ENCODE results near the gene IFI27L2.

Gene IFI27L2

DNA sequence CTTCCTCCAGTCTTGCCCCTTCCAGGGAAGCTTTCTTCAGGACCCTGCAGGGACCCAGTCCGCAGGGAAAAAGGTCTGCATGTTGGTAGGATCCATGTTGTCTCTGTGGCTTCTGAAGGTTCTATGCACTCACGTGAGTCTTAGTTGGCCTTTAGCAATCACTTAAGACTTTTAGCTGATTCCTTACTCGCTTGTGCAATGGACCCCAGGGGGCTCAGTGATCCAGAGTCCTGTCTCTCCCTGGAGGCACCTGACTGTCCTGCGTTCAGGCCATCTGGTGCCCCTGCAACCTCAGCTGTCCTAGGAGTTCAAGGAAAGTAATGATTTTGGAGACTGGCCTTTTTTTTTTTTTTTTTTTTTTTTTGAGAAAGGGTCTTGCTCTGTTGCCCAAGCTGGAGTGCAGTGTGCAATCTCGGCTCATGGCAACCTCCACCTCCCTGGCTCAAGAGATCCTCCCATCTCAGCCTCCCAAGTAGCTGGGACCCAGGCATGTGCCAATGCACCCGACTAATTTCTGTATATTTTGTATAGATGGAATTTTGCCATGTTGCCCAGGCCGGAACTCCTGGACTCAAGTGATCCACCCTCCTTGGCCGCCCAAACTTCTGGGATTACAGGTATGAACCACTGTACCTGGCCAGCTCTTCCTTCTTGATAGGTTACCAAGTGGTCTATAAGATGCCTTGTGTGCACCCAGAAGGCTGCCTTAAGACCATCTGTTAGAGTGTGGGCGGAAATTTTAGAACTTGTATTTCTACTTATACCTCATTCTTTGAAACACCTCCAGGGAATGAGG, 4.6 kb downstream of the IFI27L2 start:
- in situ Hi-C loops (cut with MboI; ENCODE audit: low sequenced_read_pairs): no loop called here

DNA sequence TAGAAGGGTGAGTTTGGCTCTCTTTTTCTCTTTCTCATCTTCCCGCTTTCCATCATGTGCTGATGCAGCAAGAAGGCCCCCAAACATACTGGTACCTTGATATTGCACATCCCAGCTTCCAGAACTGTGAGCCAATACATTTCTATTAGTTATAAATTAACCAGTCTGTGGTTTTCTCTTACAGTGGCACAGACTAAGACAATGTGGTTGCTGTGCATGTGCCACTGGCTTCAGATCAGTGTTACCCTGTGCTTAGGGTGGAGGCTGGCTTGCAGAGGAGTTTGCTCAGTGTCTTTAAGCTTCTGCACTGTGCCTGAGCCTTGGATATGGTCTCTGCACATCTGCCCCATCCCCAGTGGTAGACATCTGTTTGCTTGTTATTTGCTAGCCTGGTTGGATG, 5.5 kb downstream of the IFI27L2 start:
- in situ Hi-C loops (cut with MboI; ENCODE audit: low sequenced_read_pairs): no loop called here

DNA sequence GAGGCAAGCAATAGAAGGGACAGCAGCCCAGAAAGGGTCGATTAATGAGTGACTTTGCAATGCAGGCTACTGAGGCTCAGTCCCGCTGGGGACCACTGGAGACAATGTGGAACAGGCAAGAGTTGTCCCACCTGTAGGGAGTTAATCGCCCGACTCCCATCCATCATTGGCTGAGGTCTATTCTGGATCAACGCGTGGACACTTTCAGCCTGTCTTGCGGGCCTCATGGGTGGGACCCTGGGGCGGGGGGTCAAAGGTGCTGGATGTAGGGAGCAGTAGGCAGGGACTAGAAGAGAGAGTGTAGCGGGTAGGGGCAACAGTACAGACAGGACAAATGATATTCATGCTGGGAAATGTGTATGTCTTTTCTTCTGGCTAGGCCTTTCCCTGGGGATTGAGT, 6.1 kb downstream of the IFI27L2 start:
- in situ Hi-C loops (cut with MboI; ENCODE audit: low sequenced_read_pairs): no loop called here

DNA sequence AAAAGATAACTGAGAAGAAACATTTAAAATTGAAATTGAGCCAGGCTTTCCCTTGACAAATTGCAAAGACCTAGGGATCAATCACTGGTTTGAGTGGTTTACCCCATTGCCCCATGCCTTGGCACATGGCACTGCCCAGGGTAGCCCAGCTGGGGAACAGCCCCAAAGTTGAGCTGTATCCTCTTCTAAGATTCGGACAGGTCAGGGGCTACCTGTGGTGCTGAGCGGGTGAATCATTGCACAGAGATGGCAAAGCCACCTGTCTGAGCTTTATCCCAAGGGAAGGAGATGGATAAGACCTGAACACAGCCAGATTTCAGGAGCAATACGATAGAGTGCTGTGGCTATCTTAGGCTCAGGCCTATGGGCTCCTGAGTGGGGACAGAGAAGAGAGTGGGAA, 7.0 kb downstream of the IFI27L2 start:
- in situ Hi-C loops (cut with MboI; ENCODE audit: low sequenced_read_pairs): no loop called here

DNA sequence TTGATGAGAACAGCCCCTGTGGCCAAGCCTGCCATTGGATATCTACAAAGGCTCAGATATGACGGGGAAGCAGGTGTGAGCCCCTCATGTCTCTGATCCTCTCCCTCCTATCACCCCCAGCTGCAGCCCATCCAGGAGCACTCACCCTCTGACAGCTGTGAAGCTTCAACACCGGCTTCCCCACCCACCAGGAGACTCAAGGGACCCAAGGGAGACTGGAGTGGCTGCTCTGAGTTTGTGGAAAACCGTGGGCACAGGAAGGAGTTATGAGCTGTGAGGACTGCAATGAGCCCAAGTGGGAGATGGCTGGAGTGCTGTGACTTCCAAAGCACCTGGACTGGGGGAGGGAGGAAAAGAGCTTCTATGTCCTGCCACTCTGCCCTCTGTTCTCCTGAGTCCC, 7.9 kb downstream of the IFI27L2 start:
- in situ Hi-C loops (cut with MboI; ENCODE audit: low sequenced_read_pairs): no loop called here

DNA sequence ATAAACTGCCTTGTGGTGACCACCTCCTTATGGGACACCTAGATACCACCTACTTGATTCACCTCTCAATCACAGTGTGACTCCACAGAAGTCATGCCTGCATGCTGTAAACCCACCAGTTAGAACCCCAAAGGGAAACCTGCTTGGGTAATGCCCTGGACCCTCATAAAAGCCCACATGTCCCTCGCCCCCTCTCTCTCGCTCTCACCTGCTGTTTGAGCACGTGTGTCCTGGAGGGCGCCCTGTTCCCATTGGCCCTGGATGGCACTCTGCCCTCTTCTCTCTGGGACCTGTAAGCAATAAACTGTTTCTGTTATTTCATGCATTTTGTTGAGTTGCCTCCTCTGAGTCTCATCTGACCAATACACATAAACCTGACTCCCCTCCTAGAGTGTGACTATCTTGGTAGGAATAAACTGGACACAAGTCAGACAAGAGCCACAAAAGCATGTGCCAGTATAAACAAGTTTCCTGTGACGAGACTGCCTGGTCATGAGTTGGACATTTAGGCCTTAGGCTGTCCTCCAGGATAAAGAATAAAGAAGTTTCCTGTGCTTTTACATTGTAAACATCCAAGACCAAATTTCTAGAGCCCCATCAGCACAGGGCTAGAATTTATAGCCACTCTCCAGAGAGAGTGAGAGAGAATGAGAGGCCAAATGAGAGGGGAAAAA, 8.6 kb downstream of the IFI27L2 start:
- in situ Hi-C loops (cut with MboI; ENCODE audit: low sequenced_read_pairs): no loop called here

DNA sequence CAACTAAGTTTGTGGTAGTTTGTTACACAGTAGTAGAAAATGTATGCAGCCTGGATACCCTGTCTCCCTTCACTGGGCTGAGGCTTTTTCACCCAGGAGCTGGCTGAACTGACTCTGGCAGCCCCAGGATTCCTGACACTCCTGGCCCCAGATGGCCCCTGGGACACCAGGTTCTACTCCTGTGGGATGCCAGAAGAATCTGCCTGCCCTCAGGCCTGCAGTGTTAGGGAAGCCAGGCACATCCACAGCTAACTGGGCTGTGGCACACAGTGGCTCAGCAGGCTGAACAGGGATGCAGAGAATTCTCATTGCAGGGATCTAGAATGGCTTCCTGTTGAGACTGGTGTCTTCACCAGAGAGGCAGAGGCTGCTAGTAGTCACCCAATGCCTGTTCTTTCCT, 10.3 kb downstream of the IFI27L2 start:
- in situ Hi-C loops (cut with MboI; ENCODE audit: low sequenced_read_pairs): no loop called here

DNA sequence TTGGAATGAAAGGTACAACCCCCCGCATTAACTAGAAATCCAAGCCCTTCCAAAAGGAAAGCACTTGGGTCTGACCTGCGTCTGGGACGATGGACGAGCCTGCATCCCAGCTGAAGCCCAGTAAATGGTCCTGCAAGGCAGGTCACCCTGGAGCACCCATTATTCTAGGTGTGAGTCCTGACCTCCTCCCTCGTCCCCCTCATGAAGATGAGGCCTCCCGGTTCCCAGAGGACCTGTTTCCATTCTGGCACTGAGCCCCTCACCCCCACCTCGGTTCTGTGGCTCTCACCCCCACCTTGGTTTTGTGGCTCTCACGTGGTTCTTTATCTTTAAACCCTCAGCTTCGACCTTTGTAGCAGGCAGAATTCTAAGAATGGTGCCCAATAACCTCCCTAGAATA, 11.5 kb downstream of the IFI27L2 start:
- in situ Hi-C loops (cut with MboI; ENCODE audit: low sequenced_read_pairs): no loop called here

DNA sequence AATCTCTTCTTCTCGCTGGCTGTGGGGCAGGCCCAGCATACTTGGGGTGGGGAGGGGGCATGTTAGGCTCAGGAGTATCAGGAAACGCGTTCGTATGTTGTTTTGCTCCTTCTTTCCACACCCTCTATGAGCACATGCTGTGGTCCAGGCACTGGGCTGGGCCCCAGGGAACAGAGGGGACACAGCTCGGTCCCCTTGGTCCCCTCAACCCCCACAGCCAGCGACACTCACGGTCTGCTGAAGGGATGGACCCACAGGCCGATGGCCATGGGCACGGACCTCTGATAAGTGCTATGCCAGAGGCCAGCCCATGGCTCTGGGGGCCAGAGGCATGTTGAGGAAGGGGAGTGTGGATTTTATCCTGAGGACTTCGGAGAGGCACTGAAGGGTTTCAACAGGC, 12.7 kb downstream of the IFI27L2 start:
- in situ Hi-C loops (cut with MboI; ENCODE audit: low sequenced_read_pairs): no loop called here

DNA sequence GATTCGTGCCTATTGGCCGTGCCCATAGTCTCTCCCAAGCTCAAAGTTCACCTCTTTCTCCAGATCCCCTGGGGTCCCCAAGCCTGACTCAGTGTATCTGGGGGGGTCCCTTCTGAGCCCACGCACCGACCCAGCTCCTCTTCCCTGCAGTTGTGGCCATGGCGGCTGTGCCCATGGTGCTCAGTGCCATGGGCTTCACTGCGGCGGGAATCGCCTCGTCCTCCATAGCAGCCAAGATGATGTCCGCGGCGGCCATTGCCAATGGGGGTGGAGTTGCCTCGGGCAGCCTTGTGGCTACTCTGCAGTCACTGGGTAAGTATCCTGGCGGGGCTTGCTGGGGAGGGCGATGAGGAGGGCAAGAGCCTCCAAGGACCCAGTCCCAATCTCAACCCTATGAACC, 13.8 kb downstream of the IFI27L2 start:
- in situ Hi-C loops (cut with MboI; ENCODE audit: low sequenced_read_pairs): no loop called here

DNA sequence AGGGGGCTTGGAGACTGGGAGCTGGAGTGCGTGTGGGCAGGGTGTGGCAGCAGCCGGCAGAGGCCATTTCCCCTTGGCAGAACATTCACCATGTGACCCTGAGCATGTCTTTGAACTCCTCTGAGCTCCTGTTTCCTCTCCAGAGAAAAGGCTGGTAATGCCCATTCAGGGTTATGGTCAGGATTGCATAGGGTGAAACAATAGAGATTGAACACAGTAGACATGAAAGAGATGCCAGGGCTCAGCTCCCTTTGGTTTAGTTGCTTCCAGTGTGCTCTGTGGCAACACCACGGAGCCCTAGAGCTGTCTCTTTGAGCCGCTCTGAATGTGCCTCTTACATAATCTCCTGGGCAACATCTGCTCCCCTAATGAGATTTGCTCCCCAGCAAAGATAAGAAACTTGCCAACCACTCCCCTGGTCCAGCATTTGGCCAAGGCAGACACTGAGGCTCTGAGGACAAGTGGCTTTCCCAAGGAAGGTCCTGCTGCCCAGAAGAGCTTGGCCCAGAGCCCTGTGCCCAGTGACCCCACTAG, 14.3 kb downstream of the IFI27L2 start:
- in situ Hi-C loops (cut with MboI; ENCODE audit: low sequenced_read_pairs): no loop called here

DNA sequence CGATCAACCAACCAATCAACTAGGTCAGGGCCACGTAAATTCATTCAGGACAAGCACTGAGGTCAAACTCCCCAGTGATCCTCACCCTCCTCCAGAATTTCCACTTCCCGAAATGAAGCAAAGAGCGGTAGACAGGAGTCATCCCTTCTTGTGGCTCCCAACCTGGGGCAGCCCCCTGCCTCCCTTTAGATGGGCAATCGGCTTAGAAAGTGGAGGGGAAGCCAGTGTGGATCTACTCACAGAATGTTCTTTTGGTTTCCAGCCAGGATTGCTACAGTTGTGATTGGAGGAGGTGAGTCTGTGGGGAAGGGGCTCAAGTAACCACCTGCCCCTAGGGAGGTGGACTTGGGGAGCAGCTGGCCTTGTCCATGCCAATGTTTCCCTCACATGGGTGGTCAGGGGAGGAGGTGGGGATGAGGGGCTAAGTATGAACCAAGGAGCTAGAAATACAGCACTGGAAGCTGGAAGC, 14.8 kb downstream of the IFI27L2 start:
- in situ Hi-C loops (cut with MboI; ENCODE audit: low sequenced_read_pairs): no loop called here

DNA sequence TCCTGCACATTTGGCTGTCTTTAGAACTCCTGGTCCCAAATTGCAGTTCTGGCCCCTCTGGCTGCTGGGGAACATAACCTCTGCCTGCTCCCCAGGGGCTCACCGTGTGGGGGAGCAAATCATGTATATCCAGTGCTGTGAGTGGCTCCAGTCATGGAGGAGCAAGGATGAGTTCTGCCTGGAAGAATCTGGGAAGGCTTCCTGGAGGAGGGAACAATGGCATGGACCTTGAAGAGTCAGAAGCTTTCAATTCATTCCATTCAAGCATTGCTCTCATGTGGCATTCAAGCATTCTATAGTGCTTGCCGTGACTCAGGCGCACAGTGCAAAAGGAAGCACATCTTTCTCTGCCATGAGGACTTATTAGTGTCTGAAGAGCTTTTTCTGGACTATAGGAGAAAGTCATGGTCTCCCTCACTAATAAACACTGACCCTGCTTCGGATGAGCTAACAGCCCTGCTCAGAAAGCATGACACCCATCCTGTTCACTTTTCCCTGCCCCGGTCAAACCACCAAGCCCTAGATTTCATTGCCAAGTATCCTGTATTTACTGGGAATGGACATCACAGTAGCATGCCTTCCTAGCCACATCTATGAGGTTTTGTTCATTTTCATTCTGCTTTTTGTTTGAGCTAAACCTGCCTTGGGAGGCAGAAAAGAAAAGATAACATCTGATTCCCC, 15.4 kb downstream of the IFI27L2 start:
- in situ Hi-C loops (cut with MboI; ENCODE audit: low sequenced_read_pairs): no loop called here

DNA sequence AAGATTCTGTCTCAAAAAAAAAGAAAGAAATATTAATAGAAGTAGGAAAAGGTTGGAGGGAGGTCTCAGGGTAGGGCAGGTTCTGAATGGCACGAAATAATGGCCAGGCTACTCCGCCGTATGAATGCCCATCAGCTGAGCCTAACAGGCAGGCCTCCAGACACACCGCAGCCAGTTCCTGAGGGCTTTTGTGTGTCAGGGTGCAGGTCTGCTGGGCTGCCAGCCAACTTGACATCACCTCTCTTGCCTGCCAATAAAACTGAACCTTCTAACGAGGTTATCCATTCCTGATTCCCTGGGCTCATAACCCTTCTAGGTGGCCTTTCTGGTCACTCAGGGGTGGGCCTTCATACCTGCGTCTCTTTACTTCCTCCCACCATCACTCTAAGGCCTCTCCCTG, 15.9 kb downstream of the IFI27L2 start:
- in situ Hi-C loops (cut with MboI; ENCODE audit: low sequenced_read_pairs): no loop called here

DNA sequence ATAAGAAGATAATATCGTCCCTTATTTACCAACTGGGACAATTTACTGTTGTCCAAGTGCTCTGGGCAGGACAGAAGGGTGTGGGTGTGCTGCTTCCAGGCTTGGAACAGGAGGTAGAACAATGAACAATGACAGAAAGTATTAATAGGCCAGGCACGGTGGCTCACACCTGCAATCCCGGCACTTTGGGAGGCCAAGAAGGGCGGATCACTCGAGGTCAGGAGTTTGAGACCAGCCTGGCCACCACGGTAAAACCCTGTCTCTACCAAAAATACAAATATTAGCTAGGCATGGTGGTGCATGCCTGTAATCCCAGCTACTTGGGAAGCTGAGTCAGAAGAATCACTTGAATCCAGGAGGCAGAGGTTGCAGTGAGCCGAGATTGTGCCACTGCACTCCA, 16.3 kb downstream of the IFI27L2 start:
- in situ Hi-C loops (cut with MboI; ENCODE audit: low sequenced_read_pairs): no loop called here

DNA sequence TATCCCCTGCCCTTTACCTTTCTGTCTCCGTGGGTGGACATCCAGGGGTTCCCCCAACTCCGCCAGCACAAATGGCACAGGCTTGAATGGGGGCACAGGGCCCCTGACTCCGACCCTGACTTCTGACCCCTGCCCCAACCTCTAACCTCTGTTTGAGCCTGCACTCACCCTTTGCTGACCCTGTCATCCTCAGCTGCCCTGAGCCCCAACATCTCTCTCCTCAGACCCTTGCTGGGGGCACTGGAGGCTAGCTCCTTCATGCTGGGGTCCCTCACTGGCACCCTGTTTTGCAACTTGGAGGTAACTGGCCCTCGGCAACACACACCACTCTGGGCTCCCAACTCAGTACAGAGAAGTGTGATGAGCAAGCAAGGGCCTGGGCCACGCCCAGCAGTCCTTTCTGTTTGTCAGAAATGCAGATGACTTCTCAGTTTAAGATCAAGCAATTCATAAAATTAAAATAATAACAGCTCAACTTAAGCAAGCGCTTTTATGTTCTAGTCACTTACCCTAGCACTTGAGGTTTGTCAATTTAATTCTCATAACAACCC, 16.8 kb downstream of the IFI27L2 start:
- in situ Hi-C loops (cut with MboI; ENCODE audit: low sequenced_read_pairs): no loop called here

DNA sequence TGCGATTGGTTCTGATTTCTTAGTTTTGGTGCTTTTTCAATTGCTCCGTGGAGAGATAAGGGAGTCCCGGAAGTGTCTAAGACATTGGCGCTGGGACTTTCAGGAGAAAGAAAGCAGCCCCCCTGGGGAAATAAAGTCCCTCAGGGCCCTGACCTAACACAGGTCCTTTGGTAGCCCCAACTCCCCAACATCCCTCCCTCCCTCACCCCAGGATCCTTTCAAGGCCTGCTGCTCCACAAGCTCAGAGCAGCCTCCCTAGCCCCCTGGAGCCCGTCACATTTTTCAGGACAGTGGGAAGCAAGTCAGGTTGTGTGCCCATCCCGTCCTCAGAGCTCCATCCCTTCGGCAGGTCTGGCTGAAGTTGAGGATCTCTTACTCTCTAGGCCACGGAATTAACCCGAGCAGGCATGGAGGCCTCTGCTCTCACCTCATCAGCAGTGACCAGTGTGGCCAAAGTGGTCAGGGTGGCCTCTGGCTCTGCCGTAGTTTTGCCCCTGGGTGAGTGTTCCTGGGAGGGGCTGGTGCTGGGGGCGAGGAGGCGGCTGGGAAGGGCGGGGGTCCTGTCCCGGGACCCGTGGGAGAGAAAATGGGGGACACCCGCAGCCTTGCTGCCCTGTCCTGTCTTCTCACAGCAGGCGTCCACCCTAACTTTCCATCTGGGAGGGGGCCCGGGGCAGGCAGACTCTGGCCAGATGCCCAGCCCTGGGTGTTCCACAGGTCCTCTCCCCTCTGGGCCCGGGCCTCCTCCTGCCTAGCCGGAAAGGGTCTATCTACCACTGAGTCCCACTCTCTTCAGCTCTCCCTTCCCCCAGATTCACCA, 17.9 kb downstream of the IFI27L2 start:
- in situ Hi-C loops (cut with MboI; ENCODE audit: low sequenced_read_pairs): no loop called here

DNA sequence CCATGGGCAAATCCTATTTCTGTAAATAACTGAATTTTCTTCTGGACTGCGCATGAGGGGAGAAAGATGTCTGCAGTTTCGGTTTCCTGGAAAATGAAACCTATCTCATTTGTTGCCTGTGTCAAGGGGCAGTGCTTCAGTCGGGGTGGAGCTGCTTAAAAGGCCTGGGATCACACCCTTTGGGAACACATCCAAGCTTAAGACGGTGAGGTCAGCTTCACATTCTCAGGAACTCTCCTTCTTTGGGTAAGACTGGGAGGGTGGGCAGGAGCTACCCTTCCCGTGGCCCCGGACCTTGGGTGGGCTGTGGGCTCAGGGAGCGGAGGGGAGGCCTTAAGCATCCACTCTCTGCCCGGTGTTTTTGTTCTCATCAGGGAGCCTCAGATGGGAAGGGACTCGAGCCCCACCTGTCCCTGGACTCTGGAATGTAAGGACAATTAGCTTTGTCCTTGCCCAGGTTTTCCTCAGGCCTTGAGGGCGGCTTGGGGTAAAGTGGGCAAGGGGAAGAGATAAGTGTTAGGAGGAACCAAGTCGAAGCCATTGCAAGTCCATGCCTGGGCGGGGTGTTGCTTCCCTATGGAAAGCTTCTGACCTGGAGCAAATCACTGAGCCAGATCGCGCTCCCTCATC, 18.7 kb downstream of the IFI27L2 start, which contains the start of gene IFI27:
Gene IFI27 (plus strand): TSS at position 185 of the 630 bp plus-strand sequence.
- in situ Hi-C loops (cut with MboI; ENCODE audit: low sequenced_read_pairs): no loop called here

DNA sequence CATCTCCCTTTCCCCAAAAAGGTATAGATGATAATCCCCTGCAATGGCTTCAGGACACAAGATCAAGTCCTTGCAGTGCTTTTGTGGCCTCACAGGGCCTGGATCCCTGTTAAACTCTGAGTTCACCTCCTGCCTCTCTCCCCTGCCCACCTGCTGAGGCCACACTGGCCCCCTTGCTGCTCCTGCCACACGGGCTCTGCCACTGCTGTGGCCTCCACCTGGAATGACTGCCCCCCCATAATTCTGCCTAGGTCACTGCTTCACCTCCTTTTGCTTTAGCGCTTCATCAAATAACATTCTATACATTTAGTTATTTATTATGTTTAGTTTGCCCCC, 19.5 kb downstream of the IFI27L2 start:
- in situ Hi-C loops (cut with MboI; ENCODE audit: low sequenced_read_pairs): no loop called here

DNA sequence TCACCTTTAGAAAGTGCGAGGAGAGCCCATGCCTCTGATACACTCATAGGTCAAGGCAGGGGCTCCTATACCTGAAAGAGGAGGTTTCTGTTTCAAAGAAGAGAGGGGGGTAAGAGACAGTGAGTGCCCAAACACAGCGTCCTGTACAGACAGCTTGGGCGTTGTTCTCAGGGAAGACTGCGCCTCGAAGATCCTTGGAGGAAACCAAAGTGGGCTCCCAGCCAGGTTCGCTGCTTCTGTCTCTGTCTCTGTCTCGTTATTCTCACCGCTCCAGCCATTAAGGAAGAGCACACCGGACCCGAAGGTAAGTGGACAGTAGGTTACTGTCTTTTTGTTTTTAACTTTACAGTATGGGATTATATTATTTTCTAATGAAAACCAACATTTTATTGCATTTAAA, 24.7 kb downstream of the IFI27L2 start:
- in situ Hi-C loops (cut with MboI; ENCODE audit: low sequenced_read_pairs): no loop called here

All from HL-60/S4 treated with phorbol 12-myristate 13-acetate at 8.2 ng/mL for 4 days and 3 days (cell line).